Measurements from ENCODE around the gene GCAT.
A peak's percentile ranks its signal among the peaks of the same experiment; 100 is the strongest.
"Not testable (repeated sequence)": the region's sequence is repeated elsewhere in the genome, so short reads cannot be mapped to it uniquely, and the experiment has no call there.

The GCAT gene

GRCh38 chr22:37782340-37783168 is 25.2 kb upstream of the GCAT start:
- DNase-seq, result no peak

- no peak for DNase-seq
These were observed 22.8 kb upstream of the GCAT start for GRCh38 chr22:37784829-37785495.

- no peak for DNase-seq
These were observed 17.5 kb upstream of the GCAT start for GRCh38 chr22:37790234-37790633.

- no peak for DNase-seq
These were observed 15.2 kb upstream of the GCAT start for GRCh38 chr22:37792494-37792893.

- DNase-seq, result no peak
These were observed 13.4 kb upstream of the GCAT start for GRCh38 chr22:37794376-37794775.

GRCh38 chr22:37796079-37796478 is 11.7 kb upstream of the GCAT start:
- DNase-seq, result no peak

GRCh38 chr22:37797259-37797658 is 10.5 kb upstream of the GCAT start:
- not testable (repeated sequence) for DNase-seq

- DNase-seq, result no peak
These were observed 9.7 kb upstream of the GCAT start for GRCh38 chr22:37797874-37798500.

GRCh38 chr22:37799979-37800378 is 7.8 kb upstream of the GCAT start:
- not testable (repeated sequence) for DNase-seq

GRCh38 chr22:37801946-37802309 is 5.8 kb upstream of the GCAT start:
- no peak for DNase-seq

- no peak for DNase-seq
These were observed 5.2 kb upstream of the GCAT start for GRCh38 chr22:37802310-37803194.

- no peak for DNase-seq
These were observed 4.5 kb upstream of the GCAT start for GRCh38 chr22:37803195-37803638.

GRCh38 chr22:37803639-37804351 is 3.9 kb upstream of the GCAT start:
- DNase-seq, result no peak

- DNase-seq, result no peak
These were observed 3.3 kb upstream of the GCAT start for GRCh38 chr22:37804352-37804880.

GRCh38 chr22:37804881-37805809 is 2.6 kb upstream of the GCAT start:
- peak; percentile 57 for DNase-seq

GRCh38 chr22:37805810-37806277 is 1.9 kb upstream of the GCAT start:
- DNase-seq, result no peak

GRCh38 chr22:37806409-37807333 is 1.1 kb upstream of the GCAT start:
- no peak for DNase-seq

GRCh38 chr22:37808294-37808657 is 542 bp downstream of the GCAT start:
- no peak for DNase-seq

- no peak for DNase-seq
These were observed 2.1 kb downstream of the GCAT start for GRCh38 chr22:37809672-37810333.
